Activated CD4-positive, alpha-beta T cell treated with anti-CD3 and anti-CD28 coated beads, Interleukin-2, amount 50 U/mL, for 16 hours (primary cell): ENCODE data around the gene ARSI.
"Not testable (repeated sequence)": the region's sequence is repeated elsewhere in the genome, so short reads cannot be mapped to it uniquely, and the experiment has no call there.

Experiments
- DNase-seq: peaks from one replicate; pipeline ENCODE4 v3.0.0-alpha.2; 2020

The ARSI gene

GRCh38 chr5:150263375-150263775, 39.3 kb downstream of the ARSI start:
- no peak for DNase-seq

GRCh38 chr5:150262502-150262901, 40.2 kb downstream of the ARSI start:
- no peak for DNase-seq

GRCh38 chr5:150261231-150261630, 41.5 kb downstream of the ARSI start:
- no peak for DNase-seq

GRCh38 chr5:150258130-150258529, 44.6 kb downstream of the ARSI start:
- DNase-seq = no peak

GRCh38 chr5:150257424-150257823, 45.3 kb downstream of the ARSI start:
- DNase-seq = no peak

GRCh38 chr5:150256410-150257064, 46.2 kb downstream of the ARSI start:
- no peak for DNase-seq

- no peak for DNase-seq
These were observed 46.9 kb downstream of the ARSI start for GRCh38 chr5:150255659-150256409.

GRCh38 chr5:150254774-150255173, 47.9 kb downstream of the ARSI start:
- no peak for DNase-seq

GRCh38 chr5:150254363-150254762, 48.3 kb downstream of the ARSI start:
- no peak for DNase-seq

GRCh38 chr5:150253416-150254208, 49.1 kb downstream of the ARSI start:
- no peak for DNase-seq

- DNase-seq = no peak
These were observed 50.2 kb downstream of the ARSI start for GRCh38 chr5:150252489-150252888.

- DNase-seq = no peak
These were observed 51.2 kb downstream of the ARSI start for GRCh38 chr5:150251504-150251903.

- no peak for DNase-seq
These were observed 53.0 kb downstream of the ARSI start for GRCh38 chr5:150249744-150250143.

GRCh38 chr5:150248946-150249345, 53.8 kb downstream of the ARSI start:
- no peak for DNase-seq

- DNase-seq = not testable (repeated sequence)
These were observed 54.2 kb downstream of the ARSI start for GRCh38 chr5:150248493-150248892.

- no peak for DNase-seq
These were observed 55.0 kb downstream of the ARSI start for GRCh38 chr5:150247726-150248125.

- DNase-seq = no peak
These were observed 55.9 kb downstream of the ARSI start for GRCh38 chr5:150246835-150247234.

GRCh38 chr5:150246429-150246828, 56.3 kb downstream of the ARSI start:
- DNase-seq = no peak
